NB4 (cell line): Measurements from ENCODE around the gene KHK.
A peak's percentile ranks its signal among the peaks of the same experiment; 100 is the strongest.

Experiments
- DNase-seq: peaks from one replicate; pipeline ENCODE4 v3.0.0; 2010; ENCODE audit warnings: low read depth
- H3K4me3 ChIP-seq: one replicate; pipeline ENCODE4 v1.5.1; 2011; ENCODE audit warnings: mild to moderate bottlenecking, low read depth, low read length, moderate library complexity
- CTCF ChIP-seq: IDR thresholded peaks from one replicate; pipeline ENCODE4 v1.5.1; 2012; ENCODE audit warnings: low read depth, low read length
- MAX ChIP-seq: IDR thresholded peaks from 2 replicates; pipeline ENCODE4 v1.6.1; 2011; ENCODE audit warnings: low read depth, low read length
- MYC ChIP-seq: IDR thresholded peaks from 2 replicates; pipeline ENCODE4 v1.6.1; 2011; ENCODE audit warnings: low read depth, low read length
- POLR2A ChIP-seq: IDR thresholded peaks from 2 replicates; pipeline ENCODE4 v1.6.1; 2011; ENCODE audit warnings: mild to moderate bottlenecking; ENCODE audit not compliant: insufficient read length; ENCODE audit errors: extremely low read depth

Gene KHK

GRCh38 chr2:27092696-27093429 lies 6.3 kb downstream of the KHK start:
- TF ChIP-seq MYC (no peak), CTCF (no peak), POLR2A (no peak), MAX (no peak)
- no peak overlapping the region for H3K4me3 ChIP-seq
- no peak for DNase-seq

DNA sequence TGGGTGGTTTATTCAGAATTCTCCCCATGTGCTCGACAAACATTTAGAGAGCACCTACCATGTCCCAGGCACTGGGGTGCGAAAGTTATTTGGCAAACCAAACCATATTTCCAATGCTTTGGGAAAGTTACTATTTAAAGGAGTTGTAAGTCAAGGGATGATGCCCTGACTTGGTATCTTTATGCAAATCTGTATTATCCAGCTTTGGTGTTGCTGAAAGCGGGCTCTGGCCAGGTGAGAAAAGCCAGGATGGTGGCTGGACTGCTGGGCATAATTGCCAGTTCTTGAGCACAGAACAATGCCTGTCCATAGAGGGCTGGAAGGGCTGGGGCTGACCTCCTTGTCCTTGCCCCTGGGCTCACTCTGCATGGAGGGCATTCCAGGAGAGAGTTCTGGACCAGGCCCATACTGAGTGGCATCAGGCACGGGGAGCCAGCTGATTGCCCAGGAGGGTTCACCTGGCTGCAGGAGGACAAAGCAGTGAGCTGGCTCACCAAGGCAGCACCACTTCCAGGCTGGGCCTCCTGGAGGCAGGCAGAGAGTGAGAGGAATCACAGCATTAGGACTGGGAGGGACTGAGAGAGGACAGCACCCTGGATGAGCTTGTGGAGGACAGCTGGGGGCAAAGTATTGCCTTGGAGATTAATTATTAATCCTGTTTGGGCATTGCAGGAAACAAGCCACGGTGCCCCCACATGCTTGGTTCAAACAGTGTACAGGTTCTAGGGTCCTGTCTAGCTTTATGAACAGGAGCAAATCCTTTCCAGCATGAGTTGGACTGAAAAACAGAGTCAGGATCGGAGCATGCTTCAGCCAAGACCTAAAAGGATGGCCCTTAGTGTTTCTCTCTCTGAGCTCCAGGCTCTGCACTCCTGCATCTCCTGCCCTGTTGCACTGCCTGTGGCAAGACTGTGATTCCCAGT lies 7.1 kb downstream of the KHK start:
- no peak overlapping the region for H3K4me3 ChIP-seq
- DNase-seq = no peak
- no peak for TF ChIP-seq CTCF
- no peak for TF ChIP-seq MAX
- no peak for TF ChIP-seq MYC
- no peak for TF ChIP-seq POLR2A

DNA sequence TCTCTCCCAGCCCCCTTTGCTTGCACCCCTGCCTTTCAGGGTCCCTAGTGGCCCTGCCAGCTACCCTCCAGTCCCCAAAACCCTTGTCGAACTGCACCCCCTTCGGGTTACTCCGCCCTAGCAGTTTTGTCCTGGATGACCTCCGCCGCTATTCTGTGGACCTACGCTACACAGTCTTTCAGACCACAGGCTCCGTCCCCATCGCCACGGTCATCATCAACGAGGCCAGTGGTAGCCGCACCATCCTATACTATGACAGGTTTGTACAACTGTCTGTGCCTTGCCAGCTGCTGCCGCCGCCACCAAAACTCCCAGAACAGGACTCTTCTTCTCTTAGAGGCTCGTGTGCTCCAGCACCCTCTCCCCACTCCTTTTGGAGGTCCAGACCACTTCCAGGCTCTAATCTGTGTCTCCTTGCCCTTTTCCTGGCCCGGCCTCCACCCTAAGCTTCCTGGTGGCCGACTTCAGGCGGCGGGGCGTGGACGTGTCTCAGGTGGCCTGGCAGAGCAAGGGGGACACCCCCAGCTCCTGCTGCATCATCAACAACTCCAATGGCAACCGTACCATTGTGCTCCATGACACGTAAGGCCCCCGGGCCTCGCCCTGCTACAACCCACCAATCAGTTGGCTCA lies 7.9 kb downstream of the KHK start:
- no peak for TF ChIP-seq CTCF
- no peak for TF ChIP-seq MAX
- no peak for TF ChIP-seq MYC
- no peak for TF ChIP-seq POLR2A
- H3K4me3 ChIP-seq = no peak overlapping the region
- no peak for DNase-seq

DNA sequence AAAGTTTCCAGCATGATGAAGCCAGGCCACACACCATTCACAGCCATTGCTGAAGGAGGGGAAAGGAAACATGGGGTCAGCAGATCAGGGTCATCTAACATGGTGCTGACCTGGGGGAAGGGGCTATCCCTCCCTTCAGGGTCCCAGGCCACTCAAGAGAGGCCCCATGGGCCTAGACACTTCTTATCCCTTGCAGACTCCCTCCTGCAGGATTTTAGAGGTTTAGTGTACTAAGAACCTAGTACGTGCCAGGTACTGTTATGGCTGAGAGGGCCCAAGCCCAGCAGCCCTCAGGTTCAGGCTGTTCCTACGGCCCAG lies 8.8 kb downstream of the KHK start:
- DNase-seq = no peak
- no peak for TF ChIP-seq MAX
- no peak for TF ChIP-seq CTCF
- no peak for TF ChIP-seq POLR2A
- TF ChIP-seq MYC = no peak
- H3K4me3 ChIP-seq = no peak overlapping the region

- peak; percentile 61 for DNase-seq
Measured at GRCh38 chr2:27095745-27096651, 9.4 kb downstream of the KHK start.

More at GRCh38 chr2:27095745-27096651, 9.4 kb downstream of the KHK start:
- TF ChIP-seq CTCF = no peak
- peak; percentile 19; the same call in 1 of the 2 replicates for TF ChIP-seq MYC
- no peak overlapping the region for H3K4me3 ChIP-seq
